GM13977 (cell line): ENCODE data around the gene FGFRL1.
A peak's percentile ranks its signal among the peaks of the same experiment; 100 is the strongest.

ENCODE experiments used
- DNase-seq: peaks from one replicate; pipeline ENCODE4 v3.0.0; 2012; ENCODE audit warnings: low spot score
- in situ Hi-C: fragments of 300-500 bp; cut with MboI; formaldehyde crosslinking; loops from one replicate; pipeline ENCODE4 v1.12.0; 2022; ENCODE audit warnings: low sequenced_read_pairs, low pct_unique_long_range_greater_than_20kb, mixed read lengths, inconsistent platforms; ENCODE audit not compliant: unreplicated experiment
- TF ChIP-seq, protein P1 (sequence below): IDR thresholded peaks from 2 replicates; pipeline ENCODE4 v1.5.1; 2012; ENCODE audit warnings: mild to moderate bottlenecking, control low read depth; ENCODE audit not compliant: insufficient read depth; ENCODE audit errors: extremely low read depth, missing control alignments

FGFRL1 gene

GRCh38 chr4:970046-970745 lies 41.2 kb upstream of the FGFRL1 start:
- in situ Hi-C loops = no loop called here
- TF ChIP-seq, protein P1, sequence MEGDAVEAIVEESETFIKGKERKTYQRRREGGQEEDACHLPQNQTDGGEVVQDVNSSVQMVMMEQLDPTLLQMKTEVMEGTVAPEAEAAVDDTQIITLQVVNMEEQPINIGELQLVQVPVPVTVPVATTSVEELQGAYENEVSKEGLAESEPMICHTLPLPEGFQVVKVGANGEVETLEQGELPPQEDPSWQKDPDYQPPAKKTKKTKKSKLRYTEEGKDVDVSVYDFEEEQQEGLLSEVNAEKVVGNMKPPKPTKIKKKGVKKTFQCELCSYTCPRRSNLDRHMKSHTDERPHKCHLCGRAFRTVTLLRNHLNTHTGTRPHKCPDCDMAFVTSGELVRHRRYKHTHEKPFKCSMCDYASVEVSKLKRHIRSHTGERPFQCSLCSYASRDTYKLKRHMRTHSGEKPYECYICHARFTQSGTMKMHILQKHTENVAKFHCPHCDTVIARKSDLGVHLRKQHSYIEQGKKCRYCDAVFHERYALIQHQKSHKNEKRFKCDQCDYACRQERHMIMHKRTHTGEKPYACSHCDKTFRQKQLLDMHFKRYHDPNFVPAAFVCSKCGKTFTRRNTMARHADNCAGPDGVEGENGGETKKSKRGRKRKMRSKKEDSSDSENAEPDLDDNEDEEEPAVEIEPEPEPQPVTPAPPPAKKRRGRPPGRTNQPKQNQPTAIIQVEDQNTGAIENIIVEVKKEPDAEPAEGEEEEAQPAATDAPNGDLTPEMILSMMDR = no peak
- DNase-seq = no peak

GRCh38 chr4:970854-971520 lies 40.4 kb upstream of the FGFRL1 start:
- TF ChIP-seq, protein P1 = no peak

DNA sequence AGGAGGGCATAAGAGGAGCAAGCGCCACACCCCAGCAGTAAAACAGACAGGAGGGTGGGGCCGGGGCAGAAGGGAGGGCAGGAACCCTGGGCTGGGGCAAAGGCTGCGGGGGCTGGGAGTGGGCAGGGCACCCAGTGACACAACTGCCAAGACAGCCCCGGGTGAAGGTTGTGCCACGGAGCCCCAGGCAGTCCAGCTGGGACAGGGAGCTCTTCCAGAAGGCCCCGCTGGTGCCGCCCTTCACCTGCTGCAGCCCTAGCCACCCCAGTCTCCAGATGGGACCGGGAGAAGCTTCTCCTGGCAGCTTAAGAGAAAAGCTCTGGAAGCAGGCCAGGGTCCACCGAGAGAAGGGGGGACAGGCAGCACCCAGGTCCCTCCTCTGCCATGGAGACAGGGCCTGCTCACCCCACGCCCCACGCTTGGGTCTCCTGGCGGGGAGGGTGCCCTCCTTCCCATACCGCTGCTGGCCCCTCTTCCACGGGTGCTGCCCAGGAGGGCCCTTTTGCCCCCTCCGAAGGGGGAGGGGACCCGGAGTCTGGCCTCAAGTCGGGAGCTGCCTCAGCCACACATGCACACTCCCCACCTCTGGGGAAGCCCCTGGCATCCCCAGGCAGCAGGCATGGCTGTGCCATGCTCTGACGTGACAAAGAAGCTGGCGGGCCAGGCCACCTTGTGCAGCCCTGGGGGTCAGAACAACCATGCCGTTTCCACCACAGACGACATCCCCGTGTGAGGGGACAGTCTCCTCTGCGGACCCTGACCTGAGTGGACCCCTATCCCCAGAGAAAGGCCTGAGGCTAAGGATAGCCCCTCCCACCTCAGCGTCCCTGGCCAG lies 39.5 kb upstream of the FGFRL1 start:
- no peak for DNase-seq
- TF ChIP-seq, protein P1 = no peak
- in situ Hi-C loops = no loop called here

More at GRCh38 chr4:970854-971520, 40.4 kb upstream of the FGFRL1 start:
- no peak for DNase-seq
- in situ Hi-C loops = no loop called here

GRCh38 chr4:972651-973424 lies 38.6 kb upstream of the FGFRL1 start:
- in situ Hi-C loops = no loop called here
- TF ChIP-seq, protein P1 = no peak
- DNase-seq = peak; percentile 77

DNA sequence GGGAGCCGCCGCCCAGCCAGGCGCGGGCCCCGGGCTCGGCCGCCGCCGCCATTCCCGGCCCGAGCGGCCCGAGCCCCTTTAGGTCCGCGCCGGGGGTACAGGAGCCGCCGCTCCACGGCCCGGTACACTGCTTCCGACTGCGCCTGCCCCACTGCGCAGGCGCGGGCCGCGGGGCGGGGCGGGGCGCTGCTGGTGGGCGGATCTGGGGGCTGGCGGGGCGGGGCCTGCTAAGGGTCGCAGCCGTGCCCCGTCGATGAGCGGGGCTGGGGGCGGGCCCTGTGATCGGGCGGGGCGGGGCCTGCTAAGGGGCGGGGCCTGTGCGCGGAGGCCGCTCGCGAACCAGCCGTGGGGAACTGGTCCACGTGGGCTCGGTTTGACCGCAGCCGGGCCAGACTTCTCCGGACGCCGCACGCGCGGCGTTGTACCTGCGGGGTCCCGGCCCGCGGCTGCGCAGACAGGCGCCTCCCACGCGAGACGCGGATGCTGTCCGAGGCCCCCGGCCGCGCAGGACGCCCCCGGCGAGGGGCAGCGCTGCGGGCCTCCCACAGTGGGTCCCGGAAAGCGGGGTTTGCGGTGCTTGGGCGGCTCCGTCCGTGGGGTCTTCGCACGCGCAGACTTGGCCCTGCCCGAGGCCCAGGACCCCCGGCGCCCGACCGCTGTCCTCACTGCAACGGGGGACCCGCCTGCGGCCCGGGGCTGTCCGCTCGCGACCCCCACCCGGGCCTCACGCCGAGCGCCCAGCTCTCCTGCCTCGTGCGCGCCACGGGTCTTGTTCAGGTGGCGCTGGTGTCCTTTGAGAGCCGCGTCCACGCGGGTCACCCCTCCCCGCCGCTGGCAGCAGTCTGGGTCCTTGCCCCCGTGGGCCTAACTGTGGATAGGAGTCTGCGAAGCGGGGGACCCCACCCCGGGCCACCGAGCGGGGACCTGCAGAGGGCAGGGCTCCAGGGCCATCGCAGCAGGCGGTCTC lies 37.7 kb upstream of the FGFRL1 start, which contains the start of gene DGKQ:
Gene DGKQ, minus strand, starts transcription at position 139 of the 967 bp plus-strand sequence. Its CDS starts 87 bp downstream, at position 52.
- in situ Hi-C loops = no loop called here
- TF ChIP-seq, protein P1 = no peak
- peak; percentile 100 for DNase-seq
